HepG2 (cell line): ENCODE measurements around the gene NOVA2. TPM values are rescaled to one million over a fixed set of nuclear protein-coding genes. Genes with fewer than 3 reads are reported as not detected.

Experiments used
- CBX2 ChIP-seq, 2 experiments: fragments of 200-600 bp in 1 of 2; sonication (generic); formaldehyde crosslinking in 1 of 2; IDR thresholded peaks; 2 replicates each; pipeline versions ENCODE4 v1.7.0 to v1.8.1; 2018 to 2022; ENCODE audit warnings: low read depth in 2 of 2, low read length in 1 of 2, mild to moderate bottlenecking in 1 of 2, missing genetic modification reagents in 1 of 2
- DR1 ChIP-seq: sonication (generic); formaldehyde crosslinking; IDR thresholded peaks from 2 replicates; pipeline ENCODE4 v1.8.0; 2021; ENCODE audit warnings: mild to moderate bottlenecking, missing genetic modification reagents, inconsistent platforms
- FOSL1 ChIP-seq: sonication (generic); formaldehyde crosslinking; IDR thresholded peaks from 2 replicates; pipeline ENCODE4 v1.9.0; 2021; ENCODE audit warnings: missing genetic modification reagents, borderline replicate concordance
- FOXC1 ChIP-seq: sonication (generic); formaldehyde crosslinking; IDR thresholded peaks from 2 replicates; pipeline ENCODE4 v1.8.0; 2022; ENCODE audit warnings: mild to moderate bottlenecking, missing genetic modification reagents, borderline replicate concordance
- GRHL1 ChIP-seq: sonication (generic); formaldehyde crosslinking; conservative IDR thresholded peaks from 2 replicates; pipeline ENCODE4 v1.8.0; 2022; ENCODE audit warnings: missing genetic modification reagents
- NFIC ChIP-seq: IDR thresholded peaks from 2 replicates; pipeline ENCODE4 v1.6.1; 2012; ENCODE audit warnings: mild to moderate bottlenecking, low read length, inconsistent platforms
- PREB ChIP-seq: sonication (generic); formaldehyde crosslinking; IDR thresholded peaks from 2 replicates; pipeline ENCODE4 v1.4.0; 2020; ENCODE audit warnings: missing genetic modification reagents
- ZBTB40 ChIP-seq, 2 experiments: fragments of 450-650 bp in 1 of 2; sonication (generic) in 1 of 2; formaldehyde crosslinking in 1 of 2; IDR thresholded peaks; 2 replicates each; pipeline versions ENCODE4 v1.6.1 to v1.8.0; 2016 to 2022; ENCODE audit warnings: antibody characterized with exemption in 1 of 2, mild to moderate bottlenecking in 1 of 2, missing genetic modification reagents in 1 of 2
- ZFP82 ChIP-seq: sonication (generic); formaldehyde crosslinking; IDR thresholded peaks from 2 replicates; pipeline ENCODE4 v1.5.1; 2020; ENCODE audit warnings: mild to moderate bottlenecking, missing genetic modification reagents, borderline replicate concordance
- ZNF264 ChIP-seq: sonication (generic); formaldehyde crosslinking; IDR thresholded peaks from 2 replicates; pipeline ENCODE4 v1.4.0; 2020; ENCODE audit warnings: missing genetic modification reagents
- ZNF276 ChIP-seq: sonication (generic); formaldehyde crosslinking; IDR thresholded peaks from 2 replicates; pipeline ENCODE4 v1.4.0; 2020; ENCODE audit warnings: mild to moderate bottlenecking, low read depth, missing genetic modification reagents
- ZNF3 ChIP-seq: IDR thresholded peaks from 2 replicates; pipeline ENCODE4 v1.7.0; 2017; ENCODE audit warnings: inconsistent platforms
- ZNF7 ChIP-seq: IDR thresholded peaks from 2 replicates; pipeline ENCODE4 v1.6.1; 2016; ENCODE audit warnings: missing biosample characterization, missing genetic modification reagents
- polyA plus RNA-seq, 8 experiments: library from polyadenylated mRNA; depleted of rRNA in 3 of 8; stranded (reverse) in 7 of 8; unstranded in 1 of 8; fragments of >200 nt; fragmentation: Illumina TruSeq in 4 of 8; extraction: Trizol in 4 of 8; gene quantifications; 2 replicates each; pipeline versions ENCODE4 v1.2.1 to v1.2.3, GENCODE V29; 2011 to 2016; ENCODE audit warnings: low read depth in 4 of 8, missing spikeins in 1 of 8, mixed read lengths in 1 of 8; ENCODE audit not compliant: insufficient read depth in 1 of 8
- total RNA-seq, 5 experiments: library from RNA; depleted of rRNA; stranded (reverse); fragments of >200 nt; fragmentation: Illumina TruSeq; extraction: Trizol; gene quantifications; 2 replicates each; pipeline ENCODE4 v1.2.3, GENCODE V29; 2016; ENCODE audit warnings: low read depth in 1 of 5

NOVA2 gene
- total and polyA plus RNA-seq, 2 of the 13 experiments (the other 11 are each of a cell fraction or from before 2014, with no cell fraction given), result not detected

- TF ChIP-seq ZBTB40 (IDR thresholded peaks at IDR 0.05) (no peak), ZBTB40 (CRISPR knock-in tag; IDR thresholded peaks at IDR 0.05) (peak; percentile 31; the same call in 1 of the 2 replicates), FOSL1 (no peak), ZNF264 (peak; percentile 91), FOXC1 (CRISPR knock-in tag) (peak; percentile 44; the same call in 1 of the 2 replicates), PREB (CRISPR knock-in tag) (no peak), GRHL1 (CRISPR knock-in tag) (no peak), ZNF3 (CRISPR knock-in tag) (no peak; the same call in 1 of the 2 replicates), ZFP82 (CRISPR knock-in tag) (no peak), NFIC (peak; percentile 28; the same call in 1 of the 2 replicates), DR1 (CRISPR knock-in tag) (0 out of 2 replicates have a peak, but pooled peaks have one; percentile 5), ZNF7 (CRISPR knock-in tag) (no peak), ZNF276 (CRISPR knock-in tag) (peak; percentile 74; the same call in 1 of the 2 replicates), CBX2 (IDR thresholded peaks at IDR 0.05; ENCODE audit: low read depth, low read length) (no peak), CBX2 (CRISPR knock-in tag; IDR thresholded peaks at IDR 0.05; ENCODE audit: low read depth) (no peak)
Observed at GRCh38 chr19:45886427-45887199, 87.1 kb downstream of the NOVA2 start (continued).
